H1 (cell line): ENCODE results near the gene VRK2. TPM values are rescaled to one million over a fixed set of nuclear protein-coding genes. Genes with fewer than 3 reads are reported as not detected.

Source experiments
- CTCF ChIA-PET: fragments of 300-600 bp; sonication (Branson Sonifier 250); formaldehyde crosslinking; loops from one replicate; lab custom pipeline; 2021; ENCODE audit not compliant: partially characterized antibody; lab: Charles Lee
- POLR2A ChIA-PET: fragments of 300-600 bp; sonication (Branson Sonifier 250); formaldehyde crosslinking; loops from one replicate; lab custom pipeline; 2021; ENCODE audit warnings: inconsistent platforms; ENCODE audit not compliant: partially characterized antibody; lab: Charles Lee
- DNase-seq, 2 experiments: peaks; one replicate each; pipeline versions ENCODE4 v3.0.0 to v3.0.0-alpha.2; 2010 to 2022; ENCODE audit warnings: low spot score in 2 of 2, low read depth in 1 of 2, mixed read lengths in 1 of 2
- FAIRE-seq: peaks from 2 replicates; lab custom pipeline; 2011; peaks lifted over from hg19 to GRCh38; lab: Jason Lieb, UNC
- H2AFZ ChIP-seq: 2 replicates; pipeline ENCODE4 v1.8.1; 2012; ENCODE audit warnings: low read length, inconsistent platforms
- H2AK5ac ChIP-seq: 2 replicates; pipeline ENCODE4 v1.6.1; 2013; ENCODE audit warnings: low read depth, low read length
- H2BK120ac ChIP-seq: replicated peaks from 2 replicates; pipeline ENCODE3; 2013; ENCODE audit warnings: low read depth, low read length, inconsistent platforms
- H2BK12ac ChIP-seq: 2 replicates; pipeline ENCODE4 v1.6.1; 2013; ENCODE audit warnings: low read depth, low read length
- H2BK15ac ChIP-seq: 2 replicates; pipeline ENCODE4 v1.6.1; 2013; ENCODE audit warnings: low read length
- H2BK20ac ChIP-seq: 2 replicates; pipeline ENCODE4 v1.6.1; 2013; ENCODE audit warnings: low read length
- H2BK5ac ChIP-seq: 2 replicates; pipeline ENCODE4 v1.6.1; 2013; ENCODE audit warnings: low read depth, low read length
- H3K14ac ChIP-seq: 2 replicates; pipeline ENCODE4 v1.6.1; 2013; ENCODE audit warnings: inconsistent platforms; ENCODE audit not compliant: insufficient read length
- H3K18ac ChIP-seq: 2 replicates; pipeline ENCODE4 v1.6.1; 2013; ENCODE audit warnings: low read length; ENCODE audit errors: extremely low read depth
- H3K23ac ChIP-seq: 2 replicates; pipeline ENCODE4 v1.6.1; 2013; ENCODE audit warnings: inconsistent platforms; ENCODE audit not compliant: insufficient read length
- H3K23me2 ChIP-seq: 2 replicates; pipeline ENCODE4 v1.6.1; 2013; ENCODE audit warnings: low read depth, low read length
- H3K27ac ChIP-seq: 2 replicates; pipeline ENCODE4 v1.6.1; 2011; ENCODE audit warnings: low read depth, low read length, inconsistent platforms
- H3K27me3 ChIP-seq, 4 experiments: replicated peaks in 1 of 4; 1 replicate in 1 of 4; 2 replicates in 3 of 4; pipeline versions ENCODE4 v1.6.1 to v1.8.1; 2011 to 2013; ENCODE audit warnings: low read length in 3 of 4, mild to moderate bottlenecking in 3 of 4, inconsistent platforms in 2 of 4, mixed read lengths in 2 of 4, moderate library complexity in 1 of 4; ENCODE audit not compliant: control insufficient read depth in 3 of 4, insufficient read depth in 3 of 4; ENCODE audit errors: extremely low read depth in 1 of 4
- H3K36me3 ChIP-seq, 4 experiments: 2 replicates each; pipeline versions ENCODE4 v1.6.1 to v1.8.1; 2011 to 2013; ENCODE audit warnings: mild to moderate bottlenecking in 4 of 4, low read length in 3 of 4, moderate library complexity in 2 of 4, control low read depth in 1 of 4, inconsistent platforms in 1 of 4; ENCODE audit not compliant: insufficient read depth in 4 of 4, control insufficient read depth in 2 of 4
- H3K4ac ChIP-seq: replicated peaks from 2 replicates; pipeline ENCODE3; 2013; ENCODE audit warnings: low read length, low read depth, mixed read lengths, inconsistent platforms; ENCODE audit not compliant: insufficient read length
- H3K4me1 ChIP-seq, 4 experiments: replicated peaks in 1 of 4; 1 replicate in 1 of 4; 2 replicates in 3 of 4; pipeline versions ENCODE4 v1.6.1 to v1.8.1; 2011 to 2013; ENCODE audit warnings: low read length in 3 of 4, inconsistent platforms in 2 of 4, mixed read lengths in 1 of 4; ENCODE audit not compliant: insufficient read depth in 4 of 4, control insufficient read depth in 3 of 4
- H3K4me2 ChIP-seq, 2 experiments: 2 replicates each; pipeline versions ENCODE4 v1.6.1 to v1.8.1; 2011 to 2013; ENCODE audit warnings: low read depth in 2 of 2, low read length in 2 of 2, control low read depth in 1 of 2, inconsistent platforms in 1 of 2, mild to moderate bottlenecking in 1 of 2; ENCODE audit not compliant: insufficient read depth in 1 of 2
- H3K4me3 ChIP-seq, 4 experiments: fragments of 200-600, 300-600 bp in 1 of 4; sonication (generic), shearing (Covaris generic), sonication (Bioruptor Twin) in 1 of 4; 2 replicates each; pipeline versions ENCODE4 v1.5.1 to v1.8.1; 2011 to 2016; ENCODE audit warnings: low read length in 4 of 4, low read depth in 3 of 4, control low read depth in 2 of 4, inconsistent platforms in 2 of 4, mild to moderate bottlenecking in 2 of 4, mixed read lengths in 1 of 4, moderate library complexity in 1 of 4; ENCODE audit not compliant: insufficient read depth in 2 of 4; ENCODE audit errors: extremely low read depth in 1 of 4
- H3K56ac ChIP-seq: replicated peaks from 2 replicates; pipeline ENCODE3; 2013; ENCODE audit warnings: low read depth, mild to moderate bottlenecking, mixed read lengths, low read length, inconsistent platforms; ENCODE audit not compliant: insufficient read length
- H3K79me1 ChIP-seq: 2 replicates; pipeline ENCODE4 v1.6.1; 2013; ENCODE audit warnings: low read depth, low read length, control low read depth
- H3K79me2 ChIP-seq, 2 experiments: 2 replicates each; pipeline versions ENCODE4 v1.6.1 to v1.8.1; 2012 to 2013; ENCODE audit warnings: low read length in 2 of 2, mild to moderate bottlenecking in 2 of 2, inconsistent platforms in 1 of 2; ENCODE audit not compliant: insufficient read depth in 2 of 2, control insufficient read depth in 1 of 2
- H3K9ac ChIP-seq, 4 experiments: replicated peaks in 1 of 4; 1 replicate in 1 of 4; 2 replicates in 3 of 4; pipeline versions ENCODE4 v1.6.1 to v1.8.1; 2011 to 2013; ENCODE audit warnings: low read depth in 3 of 4, low read length in 3 of 4, control low read depth in 2 of 4, mild to moderate bottlenecking in 2 of 4, moderate library complexity in 2 of 4, inconsistent platforms in 1 of 4; ENCODE audit errors: extremely low read depth in 1 of 4
- H3K9me3 ChIP-seq, 2 experiments: 2 replicates each; pipeline versions ENCODE4 v1.6.1 to v1.8.1; 2012 to 2013; ENCODE audit warnings: mild to moderate bottlenecking in 2 of 2, moderate library complexity in 2 of 2, control low read depth in 1 of 2, inconsistent platforms in 1 of 2, low read depth in 1 of 2, low read length in 1 of 2, mixed read lengths in 1 of 2; ENCODE audit not compliant: insufficient read depth in 2 of 2
- H4K20me1 ChIP-seq, 2 experiments: replicated peaks in 1 of 2; 2 replicates each; pipeline versions ENCODE3 to v1.8.1; 2011 to 2013; ENCODE audit warnings: inconsistent platforms in 2 of 2, low read length in 2 of 2, mild to moderate bottlenecking in 1 of 2; ENCODE audit not compliant: insufficient read depth in 2 of 2, control insufficient read depth in 1 of 2
- H4K5ac ChIP-seq: 2 replicates; pipeline ENCODE4 v1.6.1; 2013; ENCODE audit warnings: low read length, low read depth, mixed read lengths, inconsistent platforms; ENCODE audit not compliant: insufficient read length
- H4K8ac ChIP-seq: 2 replicates; pipeline ENCODE4 v1.8.0; 2013; ENCODE audit warnings: mild to moderate bottlenecking, moderate library complexity, low read length, inconsistent platforms; ENCODE audit not compliant: insufficient read depth; ENCODE audit errors: extremely low read depth
- H4K91ac ChIP-seq: replicated peaks from 2 replicates; pipeline ENCODE3; 2013; ENCODE audit warnings: low read length, mixed read lengths, inconsistent platforms; ENCODE audit not compliant: insufficient read length
- CEBPB ChIP-seq: IDR thresholded peaks from 2 replicates; pipeline ENCODE4 v1.6.1; 2012; ENCODE audit warnings: low read depth, low read length
- NRF1 ChIP-seq: IDR thresholded peaks from 2 replicates; pipeline ENCODE4 v1.6.1; 2011; ENCODE audit warnings: mild to moderate bottlenecking, low read depth, low read length, improper control_type of control experiment
- WGBS, 2 experiments: shearing (Covaris generic) in 1 of 2; methylation state at CpG; one replicate each; pipeline versions ENCODE4 v1.1.6 to v1.1.7; 2013 to 2015; ENCODE audit warnings: low lambda C conversion rate in 2 of 2, mixed read lengths in 2 of 2, inconsistent platforms in 1 of 2, low coverage in 1 of 2, missing lambda C conversion rate in 1 of 2; ENCODE audit not compliant: insufficient replicate concordance in 2 of 2, insufficient coverage in 1 of 2, insufficient read length in 1 of 2; ENCODE audit errors: extremely low coverage in 1 of 2, missing lambda C conversion rate in 1 of 2; 5-methylcytosine and 5-hydroxymethylcytosine counted together
- polyA plus RNA-seq, 7 experiments: library from polyadenylated mRNA; depleted of rRNA in 3 of 7; stranded (reverse) in 5 of 7; unstranded in 2 of 7; fragments of >200 nt in 5 of 7; fragments of 200-250 nt in 2 of 7; gene quantifications; 1 replicate in 5 of 7; 2 replicates in 1 of 7; 4 replicates in 1 of 7; pipeline versions ENCODE4 v1.2.1 to v1.2.3, GENCODE V29; 2011 to 2013; ENCODE audit warnings: missing spikeins in 2 of 7, mixed read lengths in 2 of 7
- total RNA-seq: library from RNA; stranded (reverse); fragmentation: NEBNext Ultra II Directional; extraction: Animal tissue kit (Norgen Biotek cat#: 25700); gene quantifications from 2 replicates; pipeline ENCODE4 v1.2.1, GENCODE V29; 2021

The VRK2 gene
- total and polyA plus RNA-seq, 2 of the 8 experiments (the other 6 are each of a cell fraction or from before 2014, with no cell fraction given): 7.6 to 27.8 TPM

DNA sequence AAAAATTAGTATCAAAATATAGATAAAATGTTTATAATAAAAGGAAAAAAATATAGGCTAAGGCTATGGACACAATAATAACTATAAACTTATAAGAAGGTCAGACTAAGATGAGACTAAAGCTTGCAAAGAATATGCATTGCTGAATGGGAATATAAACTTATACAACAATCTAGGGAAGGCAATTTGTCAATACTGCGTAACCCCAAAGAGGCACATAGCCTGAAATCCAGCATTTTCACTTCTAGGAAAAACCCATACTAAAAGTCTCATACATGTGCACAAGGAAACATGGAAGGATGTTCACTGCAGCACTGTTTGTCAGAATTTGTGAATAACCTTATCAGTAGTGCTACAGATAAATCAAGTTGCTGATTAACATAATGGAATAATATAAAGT lies 149.1 kb downstream of the VRK2 start:
- POLR2A ChIA-PET: no interaction called here
- CTCF ChIA-PET: no interaction called here
- FAIRE-seq (no peak), DNase-seq (no peak)
- Histone ChIP-seq H3K56ac (no peak overlapping the region), H4K5ac (no peak overlapping the region), H3K79me2 (no peaks in the 10 kb centered on the region), H3K9ac (no peak overlapping the region), H2BK20ac (no peak overlapping the region), H2AFZ (no peak overlapping the region), H3K79me1 (no peaks in the 10 kb centered on the region; the same call in 1 of the 2 replicates), H2BK15ac (no peak overlapping the region), H3K4me3 (no peak overlapping the region), H3K27me3 (no peaks in the 10 kb centered on the region), H3K4me2 (no peak overlapping the region), H2BK5ac (no peak overlapping the region), H3K23ac (no peak overlapping the region), H3K23me2 (no peaks in the 10 kb centered on the region; the same call in 1 of the 2 replicates), H3K9me3 (no peaks in the 10 kb centered on the region), H4K8ac (no peak overlapping the region), H2BK120ac (no peak overlapping the region), H2AK5ac (no peak overlapping the region), H3K36me3 (peaks cover 0 to 38% (median 5%) of the 10 kb centered on the region in 4 experiments; a peak in 4 of 8 replicates), H3K4me1 (no peaks in the 10 kb centered on the region), H2BK12ac (no peak overlapping the region), H4K20me1 (peaks cover 2% of the 10 kb centered on the region in 2 experiments), H3K27ac (no peak overlapping the region), H3K4ac (no peak overlapping the region), H3K14ac (no peak overlapping the region), H3K18ac (no peak overlapping the region), H4K91ac (no peak overlapping the region)
- TF ChIP-seq CEBPB (peak; percentile 86), NRF1 (no peak)
- 95% methylated on average over 1 of the region's 1 CpG; no CpG with 5 or more reads in 1 of the 2 experiments for WGBS, 2 experiments
